ENCODE results near the gene IRF9.

IRF9 gene, protein sequence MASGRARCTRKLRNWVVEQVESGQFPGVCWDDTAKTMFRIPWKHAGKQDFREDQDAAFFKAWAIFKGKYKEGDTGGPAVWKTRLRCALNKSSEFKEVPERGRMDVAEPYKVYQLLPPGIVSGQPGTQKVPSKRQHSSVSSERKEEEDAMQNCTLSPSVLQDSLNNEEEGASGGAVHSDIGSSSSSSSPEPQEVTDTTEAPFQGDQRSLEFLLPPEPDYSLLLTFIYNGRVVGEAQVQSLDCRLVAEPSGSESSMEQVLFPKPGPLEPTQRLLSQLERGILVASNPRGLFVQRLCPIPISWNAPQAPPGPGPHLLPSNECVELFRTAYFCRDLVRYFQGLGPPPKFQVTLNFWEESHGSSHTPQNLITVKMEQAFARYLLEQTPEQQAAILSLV

DNA sequence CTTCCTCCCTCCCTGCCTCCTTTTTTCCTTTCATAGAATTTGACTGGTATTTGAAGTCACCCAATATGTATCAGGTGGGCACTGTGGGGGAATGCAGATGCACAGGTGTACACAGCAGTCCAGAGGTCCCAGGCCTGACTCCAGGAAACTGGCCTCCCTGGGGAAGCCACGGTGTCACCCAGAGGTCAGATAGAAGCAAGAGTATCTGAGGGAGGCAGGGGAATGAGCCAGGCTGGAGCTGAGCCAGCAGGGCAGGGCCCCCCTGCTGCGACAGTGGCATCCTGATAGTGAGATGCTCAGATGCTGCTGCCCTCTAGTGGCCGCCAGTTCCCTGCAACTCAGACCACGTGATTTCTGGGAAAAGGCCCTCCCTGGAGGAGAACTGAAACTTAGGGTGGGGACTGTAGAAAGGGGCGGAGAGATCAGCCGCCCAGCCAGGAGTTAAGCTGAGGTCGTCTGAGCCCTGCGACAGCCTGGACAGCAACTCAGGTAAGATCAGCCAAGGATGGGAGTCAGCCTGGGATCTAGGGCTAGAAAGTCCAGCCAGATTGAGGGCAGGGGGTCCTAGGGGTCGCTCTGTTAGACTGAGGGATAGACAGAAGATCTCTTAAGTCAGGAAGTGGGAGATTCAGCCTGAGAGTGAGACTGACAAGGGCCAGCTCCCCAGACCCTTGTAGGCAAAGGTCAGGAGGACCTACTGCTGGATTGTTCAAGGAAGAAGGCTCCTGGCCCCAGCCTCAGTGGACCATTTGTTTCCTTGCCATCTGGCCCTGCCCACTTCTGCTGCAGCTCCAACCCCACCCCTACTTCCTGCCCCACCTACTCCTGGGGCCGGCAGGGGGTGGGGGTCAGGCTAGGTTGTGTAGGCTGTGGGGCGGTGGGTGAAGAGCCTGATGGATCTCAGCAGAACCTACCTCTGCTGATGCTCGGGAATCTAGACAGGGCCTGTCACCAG lies at the start of gene IRF9:
IRF9 (plus strand) TSS at position 416 of the 955 bp plus-strand sequence. CDS start 880 bp downstream, outside the sequence.
- peaks cover 82% of the 10 kb centered on the region for H3K36me3 ChIP-seq
- no peaks in the 10 kb centered on the region for H3K27me3 ChIP-seq
- no peaks in the 10 kb centered on the region for H3K9me3 ChIP-seq
- H3K9ac ChIP-seq = peak within 1 kb of the TSS; percentile 72
- peak within 1 kb of the TSS; percentile 80 for H3K4me2 ChIP-seq
- H3K4me1 ChIP-seq = peaks cover 30% of the 10 kb centered on the region
- peak within 1 kb of the TSS; percentile 73 for H3K27ac ChIP-seq
- no peaks in the 10 kb centered on the region for H4K20me1 ChIP-seq
- H3K4me3 ChIP-seq = peak within 1 kb of the TSS; percentile 68
- TF ChIP-seq Cebpa-rat (IDR thresholded peaks at IDR 0.05) = no peak

DNA sequence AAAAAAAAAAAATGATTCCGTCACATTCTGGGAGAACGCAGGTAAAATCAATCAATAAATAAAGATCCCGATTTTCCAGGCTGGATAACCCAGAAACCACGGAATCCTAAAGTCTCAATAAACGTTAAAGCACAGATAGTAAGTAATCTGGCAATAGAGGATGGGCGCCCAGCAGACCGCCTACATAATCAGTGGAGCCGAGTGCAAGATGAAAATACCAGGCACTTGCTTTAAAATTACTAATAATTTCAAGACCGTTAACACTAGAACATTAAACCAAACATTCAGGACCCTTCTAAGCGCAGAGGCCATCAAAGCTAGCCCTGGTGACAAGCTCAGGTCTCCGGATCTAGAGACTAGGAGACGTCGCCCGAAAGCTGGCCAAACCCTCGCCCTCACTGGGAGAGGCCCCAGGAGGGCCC lies 47.7 kb upstream of the IRF9 start:
- Histone ChIP-seq H3K9me3 (no peaks in the 10 kb centered on the region), H3K27ac (peak overlapping the region; percentile 95), H3K36me3 (peaks cover 23% of the 10 kb centered on the region), H3K9ac (peak overlapping the region; percentile 87), H3K4me1 (peaks cover 42% of the 10 kb centered on the region), H3K4me2 (peak overlapping the region; percentile 100), H4K20me1 (no peaks in the 10 kb centered on the region), H3K4me3 (peak overlapping the region; percentile 75), H3K27me3 (no peaks in the 10 kb centered on the region)
- TF ChIP-seq Cebpa-rat (IDR thresholded peaks at IDR 0.05) = no peak

DNA sequence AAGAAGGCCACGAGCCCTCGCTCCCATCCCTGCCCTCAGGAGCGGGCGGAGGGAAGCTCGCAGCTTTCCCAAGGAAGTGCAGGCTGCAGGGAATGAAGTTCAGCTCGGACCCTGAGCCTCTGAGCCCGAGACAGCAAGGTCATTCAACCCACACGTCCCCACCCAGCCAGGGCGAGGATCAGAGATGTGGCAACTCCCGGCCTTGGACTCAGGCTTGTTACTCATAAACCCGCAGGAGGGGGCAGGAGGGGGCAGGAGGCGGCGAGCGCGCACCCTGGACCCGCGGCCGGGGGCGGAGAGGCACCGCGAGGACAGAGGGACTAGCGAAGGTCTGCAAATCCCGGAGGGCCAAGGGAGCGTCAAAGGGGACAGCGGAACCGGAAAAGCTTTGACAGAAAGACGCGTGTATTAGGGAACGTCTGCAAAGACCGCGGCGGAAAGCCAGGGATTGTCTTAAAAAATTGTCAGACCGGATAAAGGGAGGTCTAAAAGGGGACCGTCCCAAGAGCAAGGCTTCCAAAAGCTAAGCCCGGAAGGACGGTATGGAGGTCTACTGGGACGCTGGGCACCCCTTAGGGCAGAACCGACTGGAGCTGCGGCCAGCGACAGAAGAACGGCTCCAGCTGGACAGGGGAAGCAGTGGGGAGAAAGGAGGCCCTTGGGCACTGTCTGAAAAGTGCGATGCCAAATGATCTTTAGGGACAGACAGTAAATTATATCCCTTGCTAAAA lies 47.1 kb upstream of the IRF9 start:
- H3K9me3 ChIP-seq = no peaks in the 10 kb centered on the region
- H4K20me1 ChIP-seq = no peaks in the 10 kb centered on the region
- H3K9ac ChIP-seq = peak overlapping the region; percentile 87
- H3K36me3 ChIP-seq = peaks cover 29% of the 10 kb centered on the region
- peak overlapping the region; percentile 100 for H3K4me2 ChIP-seq
- peak overlapping the region; percentile 95 for H3K27ac ChIP-seq
- no peaks in the 10 kb centered on the region for H3K27me3 ChIP-seq
- H3K4me3 ChIP-seq = peak overlapping the region; percentile 75
- 0 out of 2 replicates have a peak, but pooled peaks have one; percentile 22 for TF ChIP-seq Cebpa-rat (IDR thresholded peaks at IDR 0.05)
- peaks cover 36% of the 10 kb centered on the region for H3K4me1 ChIP-seq

DNA sequence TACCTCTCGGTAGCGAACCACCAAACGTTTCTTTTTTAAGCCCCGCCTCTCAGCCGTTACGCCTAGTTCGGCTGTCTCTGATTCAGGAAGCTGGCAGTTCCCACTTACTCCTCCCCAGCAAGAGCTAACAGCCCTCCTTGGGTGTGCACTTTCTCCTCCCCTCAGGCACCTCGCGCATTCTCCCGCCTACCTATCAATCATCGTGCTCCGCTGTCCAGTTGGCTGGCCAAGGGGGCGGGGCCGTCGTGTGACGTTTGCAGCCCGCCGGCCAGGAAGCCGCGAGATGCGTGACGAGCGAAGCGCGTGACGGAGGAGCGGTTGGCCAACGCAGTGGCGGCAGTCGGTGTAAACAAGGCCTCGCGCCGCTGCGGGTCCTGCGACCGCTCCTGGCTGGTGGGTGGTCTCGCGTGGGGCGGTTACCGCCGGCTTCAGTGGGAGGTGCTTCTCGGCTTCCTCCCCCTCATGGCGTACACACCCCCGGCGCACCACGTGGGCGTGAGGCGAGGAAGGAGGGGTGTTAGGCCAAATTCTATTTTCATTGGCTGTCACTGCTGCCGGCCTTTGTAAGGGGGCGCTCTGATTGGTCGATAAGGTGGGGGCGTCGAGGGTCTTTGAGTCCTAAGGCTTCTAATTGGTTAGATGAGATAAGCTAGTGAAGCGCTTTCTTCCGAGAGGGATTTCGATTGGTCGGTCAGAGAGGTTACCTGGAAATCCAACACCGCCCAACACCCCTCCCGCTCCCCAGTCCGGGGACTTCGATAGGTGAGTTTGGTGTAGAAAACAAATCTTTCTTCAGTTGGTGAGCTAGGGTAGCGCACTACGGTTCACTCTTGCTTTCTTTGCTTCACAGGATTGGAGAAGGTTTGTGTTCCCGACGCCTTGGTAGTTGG lies 46.3 kb upstream of the IRF9 start, which contains the start of the genes DCAF11 and NRL:
DCAF11 (plus strand) TSS at position 246 of the 890 bp plus-strand sequence. CDS start 818 bp downstream, outside the sequence.
NRL (minus strand) TSS at position 418 of the 890 bp plus-strand sequence. CDS start 32,101 bp downstream, outside the sequence.
- Histone ChIP-seq H3K27ac (peak within 1 kb of the TSS; percentile 95), H3K4me1 (peaks cover 32% of the 10 kb centered on the region), H3K4me2 (peak within 1 kb of the TSS; percentile 100), H3K4me3 (peak within 1 kb of the TSS; percentile 75), H3K9ac (peak within 1 kb of the TSS; percentile 87), H3K27me3 (no peaks in the 10 kb centered on the region), H4K20me1 (no peaks in the 10 kb centered on the region), H3K36me3 (peaks cover 37% of the 10 kb centered on the region), H3K9me3 (no peaks in the 10 kb centered on the region)
- no peak for TF ChIP-seq Cebpa-rat (IDR thresholded peaks at IDR 0.05)

DNA sequence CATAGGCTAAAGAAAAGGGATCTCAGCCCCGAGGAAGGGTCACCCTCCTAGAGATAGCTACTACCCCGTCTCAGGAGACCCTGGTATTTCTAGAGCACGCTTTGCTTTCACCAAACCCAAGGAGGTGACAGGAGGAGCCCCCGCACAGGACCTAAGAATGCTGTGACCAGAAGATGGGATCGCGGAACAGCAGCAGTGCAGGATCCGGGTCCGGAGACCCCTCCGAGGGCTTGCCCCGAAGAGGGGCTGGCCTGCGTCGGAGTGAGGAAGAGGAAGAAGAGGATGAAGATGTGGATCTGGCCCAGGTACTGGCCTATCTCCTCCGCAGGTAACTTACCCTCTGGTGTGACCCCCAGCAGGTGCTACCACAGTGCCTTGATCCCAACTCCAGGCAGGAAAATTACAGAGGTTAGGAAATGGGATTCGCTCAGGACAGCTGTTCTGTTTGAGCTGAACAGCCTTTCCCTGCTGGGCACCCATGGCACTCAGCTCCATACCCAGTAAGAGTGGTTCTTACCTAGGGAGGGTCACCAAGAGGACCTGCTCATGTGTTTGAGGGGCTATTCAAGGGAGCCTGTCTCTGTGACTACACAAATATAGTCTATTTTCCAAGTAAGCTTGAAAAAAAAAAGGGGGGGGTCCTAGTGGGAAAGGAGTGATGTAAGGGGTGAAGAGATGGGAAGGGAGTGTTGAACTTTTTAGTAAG lies 45.5 kb upstream of the IRF9 start:
- Histone ChIP-seq H3K27ac (peak overlapping the region; percentile 48; the same call in 1 of the 2 replicates), H3K36me3 (peaks cover 45% of the 10 kb centered on the region), H3K9me3 (no peaks in the 10 kb centered on the region), H3K4me1 (peaks cover 25% of the 10 kb centered on the region), H3K27me3 (no peaks in the 10 kb centered on the region), H4K20me1 (no peaks in the 10 kb centered on the region), H3K9ac (peak overlapping the region; percentile 87), H3K4me3 (peak overlapping the region; percentile 75), H3K4me2 (peak overlapping the region; percentile 93)
- TF ChIP-seq Cebpa-rat (IDR thresholded peaks at IDR 0.05) = no peak

DNA sequence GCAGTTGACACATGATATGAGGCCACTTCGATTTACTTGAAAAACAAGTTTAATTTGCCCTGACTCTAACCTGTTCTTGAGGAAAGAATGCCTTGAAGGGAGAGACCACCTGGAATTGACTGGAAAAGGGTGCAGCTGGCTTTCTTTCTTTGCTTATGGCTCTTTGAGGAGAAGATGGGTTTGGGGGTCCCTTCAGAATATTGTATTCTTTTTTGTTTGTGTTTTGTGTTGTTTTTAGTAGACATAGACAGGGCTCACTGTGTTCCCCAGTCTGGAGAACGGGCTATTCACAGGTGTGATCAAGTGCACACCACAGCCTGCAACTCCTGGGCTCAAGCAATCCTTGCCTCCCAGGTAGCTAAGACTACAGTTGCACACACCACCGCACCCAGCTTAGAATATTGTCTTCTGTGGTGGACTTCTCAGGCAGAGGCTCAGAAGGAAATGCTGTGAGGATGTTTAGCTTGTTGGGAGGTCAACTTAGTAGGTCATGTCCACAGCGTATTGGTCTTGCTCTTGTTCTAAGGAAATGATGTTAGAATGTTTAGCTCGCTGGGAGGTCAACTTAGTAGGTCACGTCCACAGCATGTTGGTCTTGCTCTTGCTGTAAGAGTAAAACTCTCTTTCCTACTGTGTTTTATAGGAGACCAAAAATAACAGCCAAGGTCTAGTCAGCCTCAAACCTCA lies 44.8 kb upstream of the IRF9 start:
- Histone ChIP-seq H3K27ac (no peak overlapping the region), H3K9ac (peak overlapping the region; percentile 87), H3K36me3 (peaks cover 52% of the 10 kb centered on the region), H4K20me1 (no peaks in the 10 kb centered on the region), H3K27me3 (no peaks in the 10 kb centered on the region), H3K4me2 (peak overlapping the region; percentile 93), H3K9me3 (no peaks in the 10 kb centered on the region), H3K4me1 (peaks cover 19% of the 10 kb centered on the region), H3K4me3 (peak overlapping the region; percentile 75)
- no peak for TF ChIP-seq Cebpa-rat (IDR thresholded peaks at IDR 0.05)

DNA sequence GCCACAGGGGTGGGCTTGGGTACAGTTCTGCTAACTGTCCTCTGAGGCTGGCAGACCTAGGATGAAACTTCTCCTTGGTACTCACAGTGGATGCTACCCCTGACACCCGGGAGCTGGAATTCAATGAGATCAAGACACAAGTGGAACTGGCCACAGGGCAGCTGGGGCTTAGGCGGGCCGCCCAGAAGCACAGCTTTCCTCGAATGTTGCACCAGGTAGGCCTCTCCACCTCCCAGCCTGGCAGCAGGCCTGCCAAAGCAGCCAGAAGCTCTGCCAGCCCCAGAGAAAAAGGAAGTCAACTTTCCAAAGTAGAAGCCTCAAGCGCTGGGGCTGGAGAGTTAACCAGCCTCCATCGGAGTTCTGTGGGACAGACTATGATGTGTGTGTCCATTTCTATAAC lies 43.9 kb upstream of the IRF9 start:
- TF ChIP-seq Cebpa-rat (IDR thresholded peaks at IDR 0.05) = no peak
- Histone ChIP-seq H3K27ac (no peak overlapping the region), H3K27me3 (no peaks in the 10 kb centered on the region), H3K4me2 (no peak overlapping the region; the same call in 1 of the 2 replicates), H3K9me3 (no peaks in the 10 kb centered on the region), H3K4me3 (no peak overlapping the region), H4K20me1 (no peaks in the 10 kb centered on the region), H3K4me1 (peaks cover 19% of the 10 kb centered on the region), H3K9ac (0 out of 2 replicates have a peak overlapping the region, but pooled peaks have one; percentile 13), H3K36me3 (peaks cover 61% of the 10 kb centered on the region)
